ENCODE measurements around the gene MRTFA. TPM values are rescaled to one million over a fixed set of nuclear protein-coding genes. Genes with fewer than 3 reads are reported as not detected.
A peak's percentile ranks its signal among the peaks of the same experiment; 100 is the strongest.

MRTFA gene
- total RNA-seq, 1 experiment from 2014 or later, result 28.0 TPM

DNA sequence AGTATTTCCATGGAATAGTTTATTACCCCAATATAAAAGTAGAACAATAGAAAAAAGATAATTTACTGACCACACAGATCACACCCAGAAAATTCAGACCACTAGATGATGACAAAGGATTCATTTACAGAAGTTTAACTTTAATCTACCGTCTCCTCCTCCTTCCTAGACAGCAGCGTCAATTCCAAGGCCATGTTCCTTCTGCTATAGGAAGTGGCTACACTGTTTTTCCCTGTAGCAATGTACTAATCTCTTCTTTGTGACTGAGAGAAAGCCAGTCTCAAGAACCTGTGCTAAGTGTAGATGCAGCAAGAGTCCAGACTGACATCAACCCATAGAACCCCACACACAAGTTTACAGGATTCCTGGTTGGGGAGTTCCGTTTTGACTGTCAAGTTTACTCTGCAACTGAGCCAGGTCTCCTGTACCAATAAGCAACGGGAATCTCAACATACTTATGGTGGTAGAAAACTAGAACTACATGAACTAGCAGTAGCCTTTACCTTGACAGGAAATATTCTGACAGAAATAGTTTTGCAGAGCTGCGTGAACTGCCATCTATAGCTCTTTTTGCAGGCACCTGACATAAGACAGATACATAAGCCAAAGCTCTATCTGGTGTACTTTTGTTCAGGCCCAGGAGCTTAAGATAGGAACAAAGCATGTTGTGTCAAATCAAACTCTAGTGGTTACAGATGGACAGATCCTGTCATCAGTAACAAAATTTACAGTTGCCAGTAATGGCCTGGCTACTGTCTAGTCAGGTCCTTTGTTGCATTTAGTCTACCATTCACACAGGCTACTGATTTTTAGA, 42.9 kb downstream of the MRTFA start:
- Histone ChIP-seq H2AFZ (ENCODE audit: low read depth, low read length, poor library complexity, severe bottlenecking) (no peak overlapping the region), H3K9me2 (ENCODE audit: insufficient read depth) (no peaks in the 10 kb centered on the region), H3K9me3 (ENCODE audit: control insufficient read depth in 1 of 2, insufficient read depth in 1 of 2, low read depth in 1 of 2, low read length in 2 of 2) (no peaks in the 10 kb centered on the region), H4K20me1 (ENCODE audit: insufficient read depth) (no peaks in the 10 kb centered on the region), H3K4me3 (replicated peaks in 1 of 2; ENCODE audit: low read depth in 1 of 2, low read length in 2 of 2) (no peak overlapping the region), H3K27ac (ENCODE audit: low read depth, low read length) (no peak overlapping the region), H3K4me2 (ENCODE audit: low read length) (no peak overlapping the region), H3K36me3 (ENCODE audit: control insufficient read depth in 1 of 2, insufficient read depth in 2 of 2, low read length in 2 of 2) (no peaks in the 10 kb centered on the region), H3K79me2 (ENCODE audit: insufficient read depth, low read length) (peaks cover 48% of the 10 kb centered on the region), H3K9ac (ENCODE audit: low read length) (no peak overlapping the region), H3K27me3 (ENCODE audit: insufficient read depth, low read length) (no peaks in the 10 kb centered on the region), H3K4me1 (ENCODE audit: control insufficient read depth in 1 of 2, insufficient read depth in 2 of 2, low read length in 2 of 2) (peaks cover 42 to 51% of the 10 kb centered on the region in 2 experiments)
- POLR2A ChIA-PET, result no interaction called here
- RAD21 ChIA-PET (ENCODE audit: low non-redundant PET in 1 of 2, low total read pairs in 2 of 2, uncharacterized antibody in 2 of 2, unreplicated experiment in 2 of 2), result no interaction called here
- TF ChIP-seq SRF (IDR thresholded peaks at IDR 0.05; ENCODE audit: low read depth), result no peak
- TF ChIP-seq EZH2 (IDR thresholded peaks at IDR 0.05), result no peak
- no peak for TF ChIP-seq CBX3 (IDR thresholded peaks at IDR 0.05; ENCODE audit: low read depth)
- TF ChIP-seq, protein P1, sequence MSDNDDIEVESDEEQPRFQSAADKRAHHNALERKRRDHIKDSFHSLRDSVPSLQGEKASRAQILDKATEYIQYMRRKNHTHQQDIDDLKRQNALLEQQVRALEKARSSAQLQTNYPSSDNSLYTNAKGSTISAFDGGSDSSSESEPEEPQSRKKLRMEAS (IDR thresholded peaks at IDR 0.05), result no peak
- TF ChIP-seq FOSL1 (IDR thresholded peaks at IDR 0.05; ENCODE audit: low read depth), result no peak
- no peak for TF ChIP-seq ELF1 (IDR thresholded peaks at IDR 0.05; ENCODE audit: borderline replicate concordance, low read depth)
- TF ChIP-seq ZFX (IDR thresholded peaks at IDR 0.05), result no peak
- TF ChIP-seq ZNF274 (IDR thresholded peaks at IDR 0.05; ENCODE audit: low read depth, low read length), result no peak
- no peak for TF ChIP-seq RAD21 (IDR thresholded peaks at IDR 0.05; ENCODE audit: low read depth)
- TF ChIP-seq SP1 (IDR thresholded peaks at IDR 0.05; ENCODE audit: low read depth), result no peak
- TF ChIP-seq TCF7L2 (IDR thresholded peaks at IDR 0.05; ENCODE audit: borderline replicate concordance, extremely low read depth, insufficient read depth, insufficient read length), result no peak
- TF ChIP-seq, protein P2, sequence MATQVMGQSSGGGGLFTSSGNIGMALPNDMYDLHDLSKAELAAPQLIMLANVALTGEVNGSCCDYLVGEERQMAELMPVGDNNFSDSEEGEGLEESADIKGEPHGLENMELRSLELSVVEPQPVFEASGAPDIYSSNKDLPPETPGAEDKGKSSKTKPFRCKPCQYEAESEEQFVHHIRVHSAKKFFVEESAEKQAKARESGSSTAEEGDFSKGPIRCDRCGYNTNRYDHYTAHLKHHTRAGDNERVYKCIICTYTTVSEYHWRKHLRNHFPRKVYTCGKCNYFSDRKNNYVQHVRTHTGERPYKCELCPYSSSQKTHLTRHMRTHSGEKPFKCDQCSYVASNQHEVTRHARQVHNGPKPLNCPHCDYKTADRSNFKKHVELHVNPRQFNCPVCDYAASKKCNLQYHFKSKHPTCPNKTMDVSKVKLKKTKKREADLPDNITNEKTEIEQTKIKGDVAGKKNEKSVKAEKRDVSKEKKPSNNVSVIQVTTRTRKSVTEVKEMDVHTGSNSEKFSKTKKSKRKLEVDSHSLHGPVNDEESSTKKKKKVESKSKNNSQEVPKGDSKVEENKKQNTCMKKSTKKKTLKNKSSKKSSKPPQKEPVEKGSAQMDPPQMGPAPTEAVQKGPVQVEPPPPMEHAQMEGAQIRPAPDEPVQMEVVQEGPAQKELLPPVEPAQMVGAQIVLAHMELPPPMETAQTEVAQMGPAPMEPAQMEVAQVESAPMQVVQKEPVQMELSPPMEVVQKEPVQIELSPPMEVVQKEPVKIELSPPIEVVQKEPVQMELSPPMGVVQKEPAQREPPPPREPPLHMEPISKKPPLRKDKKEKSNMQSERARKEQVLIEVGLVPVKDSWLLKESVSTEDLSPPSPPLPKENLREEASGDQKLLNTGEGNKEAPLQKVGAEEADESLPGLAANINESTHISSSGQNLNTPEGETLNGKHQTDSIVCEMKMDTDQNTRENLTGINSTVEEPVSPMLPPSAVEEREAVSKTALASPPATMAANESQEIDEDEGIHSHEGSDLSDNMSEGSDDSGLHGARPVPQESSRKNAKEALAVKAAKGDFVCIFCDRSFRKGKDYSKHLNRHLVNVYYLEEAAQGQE (IDR thresholded peaks at IDR 0.05; ENCODE audit: low read depth), result no peak
- TF ChIP-seq, protein P3, sequence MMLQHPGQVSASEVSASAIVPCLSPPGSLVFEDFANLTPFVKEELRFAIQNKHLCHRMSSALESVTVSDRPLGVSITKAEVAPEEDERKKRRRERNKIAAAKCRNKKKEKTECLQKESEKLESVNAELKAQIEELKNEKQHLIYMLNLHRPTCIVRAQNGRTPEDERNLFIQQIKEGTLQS (IDR thresholded peaks at IDR 0.05), result no peak
- TF ChIP-seq POLR2A (IDR thresholded peaks at IDR 0.05; ENCODE audit: borderline replicate concordance, extremely low read depth, insufficient read depth, insufficient read length), result no peak
- TF ChIP-seq, protein P4, sequence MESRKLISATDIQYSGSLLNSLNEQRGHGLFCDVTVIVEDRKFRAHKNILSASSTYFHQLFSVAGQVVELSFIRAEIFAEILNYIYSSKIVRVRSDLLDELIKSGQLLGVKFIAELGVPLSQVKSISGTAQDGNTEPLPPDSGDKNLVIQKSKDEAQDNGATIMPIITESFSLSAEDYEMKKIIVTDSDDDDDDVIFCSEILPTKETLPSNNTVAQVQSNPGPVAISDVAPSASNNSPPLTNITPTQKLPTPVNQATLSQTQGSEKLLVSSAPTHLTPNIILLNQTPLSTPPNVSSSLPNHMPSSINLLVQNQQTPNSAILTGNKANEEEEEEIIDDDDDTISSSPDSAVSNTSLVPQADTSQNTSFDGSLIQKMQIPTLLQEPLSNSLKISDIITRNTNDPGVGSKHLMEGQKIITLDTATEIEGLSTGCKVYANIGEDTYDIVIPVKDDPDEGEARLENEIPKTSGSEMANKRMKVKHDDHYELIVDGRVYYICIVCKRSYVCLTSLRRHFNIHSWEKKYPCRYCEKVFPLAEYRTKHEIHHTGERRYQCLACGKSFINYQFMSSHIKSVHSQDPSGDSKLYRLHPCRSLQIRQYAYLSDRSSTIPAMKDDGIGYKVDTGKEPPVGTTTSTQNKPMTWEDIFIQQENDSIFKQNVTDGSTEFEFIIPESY (IDR thresholded peaks at IDR 0.05; ENCODE audit: extremely low read depth, insufficient replicate concordance, low read length), result no peak
- no peak for TF ChIP-seq JUND (IDR thresholded peaks at IDR 0.05)
- no peak for TF ChIP-seq CEBPB (IDR thresholded peaks at IDR 0.05; ENCODE audit: low read depth)
- DNase-seq (ENCODE audit: low read depth, low spot score) (no peak), ATAC-seq (no peak)
- CTCF ChIA-PET, result no interaction called here
- BruUV-seq (replicated peaks), result TSS peak; percentile 26
- intact Hi-C loops (cut with micrococcal nuclease), result no loop called here
